ENCODE results near the gene HOXA13.

DNA sequence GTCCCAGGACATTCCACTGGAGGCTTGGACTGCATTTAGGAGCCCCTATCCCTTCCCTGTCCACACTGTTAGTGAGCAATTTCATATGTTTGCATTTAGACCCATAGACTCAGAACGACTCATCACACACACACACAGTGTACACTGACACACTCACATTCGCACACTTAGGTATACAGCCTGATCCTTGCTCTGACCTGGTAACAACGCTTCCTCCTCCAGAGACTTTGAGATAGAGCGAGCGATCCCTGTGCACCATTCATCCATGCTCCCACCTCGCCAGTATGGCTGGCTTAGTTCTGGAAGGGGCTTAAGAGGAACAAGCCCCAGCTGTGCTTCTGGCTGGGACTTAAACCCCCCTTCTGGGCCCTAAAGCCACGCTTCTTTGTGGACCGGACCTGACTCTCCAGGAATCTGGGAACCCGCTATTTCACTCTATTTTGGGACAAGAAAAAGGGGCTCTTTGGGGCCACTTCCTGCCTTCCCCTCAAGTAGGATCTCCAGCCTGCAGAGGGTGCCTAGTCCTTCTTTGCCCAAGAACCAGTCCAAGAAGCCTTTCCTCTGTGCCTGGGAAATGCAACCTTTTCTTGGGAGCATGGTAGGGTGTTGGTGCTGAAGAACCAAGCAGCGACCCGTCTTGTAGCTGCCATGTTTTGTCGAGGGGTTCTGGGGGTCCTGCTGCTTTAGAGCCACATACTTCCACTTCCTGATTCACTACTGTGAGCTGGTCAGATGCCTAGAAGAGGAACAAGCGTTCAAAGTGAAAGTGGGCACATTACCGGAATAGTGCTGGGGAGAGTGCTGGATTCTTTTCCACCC lies 1.1 kb upstream of the HOXA13 start:
- TF ChIP-seq, protein P1, sequence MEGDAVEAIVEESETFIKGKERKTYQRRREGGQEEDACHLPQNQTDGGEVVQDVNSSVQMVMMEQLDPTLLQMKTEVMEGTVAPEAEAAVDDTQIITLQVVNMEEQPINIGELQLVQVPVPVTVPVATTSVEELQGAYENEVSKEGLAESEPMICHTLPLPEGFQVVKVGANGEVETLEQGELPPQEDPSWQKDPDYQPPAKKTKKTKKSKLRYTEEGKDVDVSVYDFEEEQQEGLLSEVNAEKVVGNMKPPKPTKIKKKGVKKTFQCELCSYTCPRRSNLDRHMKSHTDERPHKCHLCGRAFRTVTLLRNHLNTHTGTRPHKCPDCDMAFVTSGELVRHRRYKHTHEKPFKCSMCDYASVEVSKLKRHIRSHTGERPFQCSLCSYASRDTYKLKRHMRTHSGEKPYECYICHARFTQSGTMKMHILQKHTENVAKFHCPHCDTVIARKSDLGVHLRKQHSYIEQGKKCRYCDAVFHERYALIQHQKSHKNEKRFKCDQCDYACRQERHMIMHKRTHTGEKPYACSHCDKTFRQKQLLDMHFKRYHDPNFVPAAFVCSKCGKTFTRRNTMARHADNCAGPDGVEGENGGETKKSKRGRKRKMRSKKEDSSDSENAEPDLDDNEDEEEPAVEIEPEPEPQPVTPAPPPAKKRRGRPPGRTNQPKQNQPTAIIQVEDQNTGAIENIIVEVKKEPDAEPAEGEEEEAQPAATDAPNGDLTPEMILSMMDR (IDR thresholded peaks at IDR 0.05), result no peak
- TF ChIP-seq POLR2A (IDR thresholded peaks at IDR 0.05), result no peak

Measured in heart left ventricle (tissue), 13 donors.